B cell (primary cell): Measurements from ENCODE around the gene BPIFA3.

Experiments used
- CTCF ChIP-seq: fragments of 200-600 bp; IDR thresholded peaks from one replicate; pipeline ENCODE4 v1.8.0; 2022; ENCODE audit warnings: antibody characterized with exemption, mild to moderate bottlenecking
- EZH2 ChIP-seq: IDR thresholded peaks from 2 replicates; pipeline ENCODE4 v1.6.1; 2012; ENCODE audit warnings: borderline replicate concordance, low read depth, mild to moderate bottlenecking, moderate library complexity, low read length; ENCODE audit not compliant: insufficient read depth, poor library complexity, severe bottlenecking

- TF ChIP-seq EZH2, result no peak
- peak; percentile 58 for TF ChIP-seq CTCF
These were observed 47.9 kb upstream of the BPIFA3 start for GRCh38 chr20:33169176-33169794.
